Keratinocyte (primary cell): ENCODE measurements around the gene IDS. TPM values are rescaled to one million over a fixed set of nuclear protein-coding genes. Genes with fewer than 3 reads are reported as not detected.
"Not testable (repeated sequence)": the region's sequence is repeated elsewhere in the genome, so short reads cannot be mapped to it uniquely, and the experiment has no call there.

ENCODE experiments used
- DNase-seq: peaks from one replicate; pipeline ENCODE4 v3.0.0-alpha.2; 2011; ENCODE audit warnings: low read depth, missing footprints, low spot score
- FAIRE-seq: peaks from 2 replicates; lab custom pipeline; 2011; peaks lifted over from hg19 to GRCh38; lab: Jason Lieb, UNC
- H2AFZ ChIP-seq: 2 replicates; pipeline ENCODE4 v1.6.0; 2012; ENCODE audit warnings: low read length, control low read depth, inconsistent platforms; ENCODE audit not compliant: control insufficient read depth
- H3K27ac ChIP-seq: 2 replicates; pipeline ENCODE4 v1.5.1; 2011; ENCODE audit warnings: low read length; ENCODE audit not compliant: control insufficient read depth, insufficient read depth
- H3K27me3 ChIP-seq: 3 replicates; pipeline ENCODE4 v1.6.0; 2011; ENCODE audit warnings: low read length; ENCODE audit not compliant: control insufficient read depth, insufficient read depth; ENCODE audit errors: extremely low read depth
- H3K36me3 ChIP-seq, 2 experiments: 2 replicates in 1 of 2; 3 replicates in 1 of 2; pipeline ENCODE4 v1.5.1; 2011; ENCODE audit warnings: low read length in 2 of 2, mild to moderate bottlenecking in 1 of 2; ENCODE audit not compliant: control insufficient read depth in 2 of 2, insufficient read depth in 2 of 2; ENCODE audit errors: extremely low read depth in 1 of 2
- H3K4me1 ChIP-seq: 3 replicates; pipeline ENCODE4 v1.5.1; 2011; ENCODE audit warnings: low read length; ENCODE audit not compliant: control insufficient read depth, insufficient read depth; ENCODE audit errors: extremely low read depth
- H3K4me2 ChIP-seq: 3 replicates; pipeline ENCODE4 v1.6.0; 2011; ENCODE audit warnings: low read depth, low read length; ENCODE audit not compliant: control insufficient read depth, insufficient read depth; ENCODE audit errors: extremely low read depth
- H3K4me3 ChIP-seq, 3 experiments: fragments of 200-600 bp in 1 of 3; sonication (generic) in 1 of 3; 2 replicates in 2 of 3; 3 replicates in 1 of 3; pipeline ENCODE4 v1.5.1; 2011 to 2016; ENCODE audit warnings: low read length in 3 of 3, mild to moderate bottlenecking in 3 of 3, control low read depth in 2 of 3, inconsistent platforms in 1 of 3, low read depth in 1 of 3, mixed read lengths in 1 of 3, mixed run types in 1 of 3, moderate library complexity in 1 of 3; ENCODE audit not compliant: control insufficient read depth in 2 of 3, insufficient read depth in 2 of 3; ENCODE audit errors: extremely low read depth in 1 of 3
- H3K79me2 ChIP-seq: 2 replicates; pipeline ENCODE4 v1.6.0; 2012; ENCODE audit warnings: low read length; ENCODE audit not compliant: control insufficient read depth, insufficient read depth
- H3K9ac ChIP-seq: 3 replicates; pipeline ENCODE4 v1.6.0; 2011; ENCODE audit warnings: low read length; ENCODE audit not compliant: control insufficient read depth, insufficient read depth; ENCODE audit errors: extremely low read depth
- H3K9me1 ChIP-seq: 3 replicates; pipeline ENCODE4 v1.6.0; 2011; ENCODE audit warnings: low read length; ENCODE audit not compliant: control insufficient read depth, insufficient read depth; ENCODE audit errors: extremely low read depth
- H3K9me3 ChIP-seq: 2 replicates; pipeline ENCODE4 v1.5.1; 2012; ENCODE audit warnings: low read depth, low read length; ENCODE audit not compliant: control insufficient read depth
- H4K20me1 ChIP-seq: 3 replicates; pipeline ENCODE4 v1.6.0; 2011; ENCODE audit warnings: low read length; ENCODE audit not compliant: control insufficient read depth, insufficient read depth; ENCODE audit errors: extremely low read depth
- dilution Hi-C: fragments of 300-500 bp; cut with MboI; formaldehyde crosslinking; loops from one replicate; pipeline ENCODE4 v1.7.0; 2020; ENCODE audit warnings: low sequenced_read_pairs; ENCODE audit not compliant: extremely low pct_ligation_motif_present
- polyA minus RNA-seq, 3 experiments: library from RNA; depleted of rRNA, polyadenylated mRNA; stranded (reverse); fragments of >200 nt; gene quantifications; 1 replicate in 1 of 3; 2 replicates in 1 of 3; 3 replicates in 1 of 3; pipeline ENCODE4 v1.2.3, GENCODE V29; 2011
- polyA plus RNA-seq, 5 experiments: library from polyadenylated mRNA; depleted of rRNA in 3 of 5; stranded (reverse) in 3 of 5; stranded (forward) in 1 of 5; unstranded in 1 of 5; fragments of >200 nt; gene quantifications; 1 replicate in 1 of 5; 2 replicates in 3 of 5; 3 replicates in 1 of 5; pipeline versions ENCODE4 v1.2.1 to v1.2.3, GENCODE V29; 2011 to 2012; ENCODE audit warnings: missing spikeins in 2 of 5, low read depth in 1 of 5, low replicate concordance in 1 of 5
- TF ChIP-seq, protein P1 (sequence below), 3 experiments: IDR thresholded peaks in 1 of 3; conservative IDR thresholded peaks in 1 of 3; optimal IDR thresholded peaks in 1 of 3; 2 replicates in 2 of 3; 3 replicates in 1 of 3; pipeline versions ENCODE3 to v1.5.1; 2011; ENCODE audit warnings: low read length in 3 of 3, mild to moderate bottlenecking in 3 of 3, moderate library complexity in 2 of 3, control low read depth in 1 of 3, inconsistent platforms in 1 of 3; ENCODE audit not compliant: insufficient read depth in 2 of 3; ENCODE audit errors: extremely low read depth in 1 of 3

The IDS gene, protein sequence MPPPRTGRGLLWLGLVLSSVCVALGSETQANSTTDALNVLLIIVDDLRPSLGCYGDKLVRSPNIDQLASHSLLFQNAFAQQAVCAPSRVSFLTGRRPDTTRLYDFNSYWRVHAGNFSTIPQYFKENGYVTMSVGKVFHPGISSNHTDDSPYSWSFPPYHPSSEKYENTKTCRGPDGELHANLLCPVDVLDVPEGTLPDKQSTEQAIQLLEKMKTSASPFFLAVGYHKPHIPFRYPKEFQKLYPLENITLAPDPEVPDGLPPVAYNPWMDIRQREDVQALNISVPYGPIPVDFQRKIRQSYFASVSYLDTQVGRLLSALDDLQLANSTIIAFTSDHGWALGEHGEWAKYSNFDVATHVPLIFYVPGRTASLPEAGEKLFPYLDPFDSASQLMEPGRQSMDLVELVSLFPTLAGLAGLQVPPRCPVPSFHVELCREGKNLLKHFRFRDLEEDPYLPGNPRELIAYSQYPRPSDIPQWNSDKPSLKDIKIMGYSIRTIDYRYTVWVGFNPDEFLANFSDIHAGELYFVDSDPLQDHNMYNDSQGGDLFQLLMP
- polyA plus RNA-seq (51.3 to 85.6 TPM (median 59.7 TPM) in 3 replicates), polyA minus RNA-seq (74.0 to 153 TPM (median 93.4 TPM) in 3 replicates)
- 30.3 TPM for polyA plus RNA-seq (2011; ENCODE audit: low read depth)
- polyA plus RNA-seq (2011; cell fraction: cytosol; rRNA removed), result 70.3 and 85.9 TPM in 2 replicates
- 57.6 and 59.2 TPM in 2 replicates for polyA plus RNA-seq (2011; cell fraction: nucleus; rRNA removed)
- 51.8 and 63.3 TPM in 2 replicates for polyA plus RNA-seq (2012; ENCODE audit: low replicate concordance)
- polyA minus RNA-seq (2011; cell fraction: cytosol; rRNA and poly(A)+ RNA removed), result 53.5 TPM
- 32.0 and 46.5 TPM in 2 replicates for polyA minus RNA-seq (2011; cell fraction: nucleus; rRNA and poly(A)+ RNA removed)

DNA sequence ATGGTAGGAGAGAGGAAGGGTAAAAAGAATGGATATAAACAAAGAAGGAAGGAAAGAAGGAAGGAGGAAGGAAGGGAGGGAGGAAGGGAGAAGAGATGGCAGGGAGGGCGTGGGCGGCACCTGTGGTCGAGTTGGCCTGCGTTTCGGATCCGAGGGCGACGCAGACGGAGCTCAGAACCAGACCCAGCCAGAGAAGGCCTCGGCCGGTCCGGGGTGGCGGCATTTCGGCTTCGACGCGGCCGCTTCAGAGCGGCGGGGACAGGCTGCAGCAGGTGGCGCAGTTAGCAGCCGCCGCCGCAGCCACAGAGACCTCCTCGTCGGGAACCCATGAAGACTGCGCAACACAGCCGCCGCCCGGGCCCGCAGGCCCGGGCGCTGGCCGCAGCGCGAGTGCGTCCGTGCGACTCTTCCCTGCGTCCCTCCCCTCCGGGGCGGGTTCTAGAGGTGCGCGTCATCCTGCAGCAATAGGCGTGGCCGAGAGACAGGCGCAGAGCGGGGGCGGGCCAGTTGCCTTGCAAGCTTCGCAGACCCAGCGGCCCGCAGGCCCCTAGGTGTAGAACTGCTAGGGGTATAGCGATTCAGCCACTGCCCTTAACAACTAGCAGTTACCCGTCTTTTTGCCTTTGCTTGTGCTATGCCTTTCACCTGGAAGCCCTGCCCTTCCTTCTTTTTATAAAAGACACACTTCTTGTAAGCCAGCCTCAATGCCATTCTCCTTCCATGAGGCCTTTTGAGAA lies at the start of gene IDS:
Gene IDS, minus strand, starts transcription at position 392 of the 737 bp plus-strand sequence. Its CDS starts 169 bp downstream, at position 223.
- Histone ChIP-seq H3K4me1 (peaks cover 17% of the 10 kb centered on the region), H3K27me3 (no peaks in the 10 kb centered on the region), H3K9ac (peak within 1 kb of the TSS; percentile 79), H2AFZ (peak within 1 kb of the TSS; percentile 14), H3K79me2 (peaks cover 9% of the 10 kb centered on the region), H3K9me1 (no peaks in the 10 kb centered on the region), H3K4me2 (peak within 1 kb of the TSS; percentile 46), H3K27ac (peak within 1 kb of the TSS; percentile 69), H4K20me1 (no peaks in the 10 kb centered on the region), H3K9me3 (no peaks in the 10 kb centered on the region), H3K36me3 (peaks cover 8% of the 10 kb centered on the region in 2 experiments), H3K4me3 (peak within 1 kb of the TSS; percentile 60 to 65 (median 62))
- TF ChIP-seq, protein P1, sequence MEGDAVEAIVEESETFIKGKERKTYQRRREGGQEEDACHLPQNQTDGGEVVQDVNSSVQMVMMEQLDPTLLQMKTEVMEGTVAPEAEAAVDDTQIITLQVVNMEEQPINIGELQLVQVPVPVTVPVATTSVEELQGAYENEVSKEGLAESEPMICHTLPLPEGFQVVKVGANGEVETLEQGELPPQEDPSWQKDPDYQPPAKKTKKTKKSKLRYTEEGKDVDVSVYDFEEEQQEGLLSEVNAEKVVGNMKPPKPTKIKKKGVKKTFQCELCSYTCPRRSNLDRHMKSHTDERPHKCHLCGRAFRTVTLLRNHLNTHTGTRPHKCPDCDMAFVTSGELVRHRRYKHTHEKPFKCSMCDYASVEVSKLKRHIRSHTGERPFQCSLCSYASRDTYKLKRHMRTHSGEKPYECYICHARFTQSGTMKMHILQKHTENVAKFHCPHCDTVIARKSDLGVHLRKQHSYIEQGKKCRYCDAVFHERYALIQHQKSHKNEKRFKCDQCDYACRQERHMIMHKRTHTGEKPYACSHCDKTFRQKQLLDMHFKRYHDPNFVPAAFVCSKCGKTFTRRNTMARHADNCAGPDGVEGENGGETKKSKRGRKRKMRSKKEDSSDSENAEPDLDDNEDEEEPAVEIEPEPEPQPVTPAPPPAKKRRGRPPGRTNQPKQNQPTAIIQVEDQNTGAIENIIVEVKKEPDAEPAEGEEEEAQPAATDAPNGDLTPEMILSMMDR (optimal IDR thresholded peaks at IDR 0.05 in 1 of 3, IDR thresholded peaks at IDR 0.05 in 1 of 3, conservative IDR thresholded peaks at IDR 0.05 in 1 of 3; ENCODE audit: extremely low read depth in 1 of 3, insufficient read depth in 2 of 3, low read length in 3 of 3), result no peak
- FAIRE-seq (no peak), DNase-seq (no peak)
- dilution Hi-C loops, result no loop called here

DNA sequence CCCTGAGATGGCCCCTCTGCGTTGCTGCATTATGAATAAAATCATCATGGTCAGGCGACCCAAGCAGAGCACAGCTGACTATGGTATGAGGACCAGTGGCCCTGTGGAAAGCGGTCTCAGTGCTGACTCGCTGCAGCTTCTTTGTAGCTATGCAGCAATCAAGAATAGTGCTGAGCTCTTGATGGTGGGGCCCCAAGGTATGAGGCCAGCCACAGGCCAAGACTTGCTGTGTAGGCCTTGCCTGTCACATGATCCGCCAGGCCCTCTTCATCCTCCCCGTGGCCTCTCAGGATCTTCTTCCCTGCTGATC lies 46.8 kb upstream of the IDS start:
- H3K4me2 ChIP-seq, H3K79me2 ChIP-seq, H3K4me1 ChIP-seq, H3K36me3 ChIP-seq, H4K20me1 ChIP-seq, H3K9me1 ChIP-seq, H3K27ac ChIP-seq, H2AFZ ChIP-seq, H3K9me3 ChIP-seq, H3K27me3 ChIP-seq, dilution Hi-C loops, FAIRE-seq, H3K9ac ChIP-seq, DNase-seq, H3K4me3 ChIP-seq: not testable (repeated sequence)

DNA sequence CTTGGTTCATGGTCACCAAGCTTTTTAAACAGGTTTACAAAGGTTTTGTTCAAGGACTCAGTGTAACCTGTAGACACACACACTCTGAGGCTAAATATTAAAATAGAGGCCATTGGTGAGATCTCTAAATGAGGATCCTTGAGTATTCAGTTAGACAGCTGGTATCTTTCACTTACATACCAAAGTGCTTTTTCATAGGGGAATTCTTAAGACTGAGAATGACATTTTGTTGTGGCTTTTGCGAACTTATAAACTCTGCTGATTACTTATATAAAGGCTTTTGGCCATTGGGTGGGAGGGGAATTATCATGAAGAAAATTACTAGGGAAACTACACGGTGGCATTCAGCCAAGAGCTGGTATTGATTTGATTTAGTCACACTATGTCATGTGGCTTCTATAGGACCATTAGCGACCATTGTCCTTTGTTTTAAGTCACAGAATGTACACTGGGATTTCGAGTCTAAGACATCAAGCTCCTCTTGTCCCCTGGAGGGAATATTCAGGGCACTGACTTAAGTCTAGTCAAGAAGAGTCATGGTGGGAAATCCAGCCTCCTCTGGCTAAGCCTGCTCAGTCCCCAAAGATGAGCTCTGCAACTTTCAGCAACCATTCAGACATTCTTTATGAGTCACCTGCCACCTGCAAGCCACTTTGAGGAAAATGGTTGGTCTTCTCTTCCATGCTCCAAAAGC lies 46.3 kb upstream of the IDS start:
- H3K4me2 ChIP-seq, H3K27ac ChIP-seq, H3K9me3 ChIP-seq, H2AFZ ChIP-seq, H3K27me3 ChIP-seq, H3K9ac ChIP-seq, H4K20me1 ChIP-seq, FAIRE-seq, H3K4me1 ChIP-seq, H3K36me3 ChIP-seq, DNase-seq, H3K79me2 ChIP-seq, dilution Hi-C loops, H3K4me3 ChIP-seq, H3K9me1 ChIP-seq: not testable (repeated sequence)

DNA sequence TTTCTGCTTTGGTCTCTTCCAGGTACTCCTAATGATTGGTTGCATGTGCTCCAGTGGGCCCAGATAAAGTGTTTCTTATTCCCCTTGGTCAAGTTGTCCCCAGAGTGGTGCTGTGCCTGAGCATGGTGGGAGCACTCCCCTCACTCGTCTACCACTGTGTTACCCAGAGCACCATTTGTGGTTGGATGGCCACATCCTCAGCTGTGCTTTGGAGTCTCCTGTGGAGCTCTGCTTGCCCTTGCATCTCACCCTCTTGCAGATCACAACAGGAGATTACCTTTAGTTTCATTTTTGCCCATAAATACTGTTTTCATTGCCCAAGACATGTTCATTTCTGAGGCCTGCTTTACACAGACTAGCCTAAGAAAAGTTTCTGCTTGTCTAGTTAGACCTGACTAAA lies 45.3 kb upstream of the IDS start:
- dilution Hi-C loops, result not testable (repeated sequence)

More for the DNA sequence above, 45.3 kb upstream of the IDS start:
- H3K79me2 ChIP-seq, H4K20me1 ChIP-seq, FAIRE-seq, H3K4me2 ChIP-seq, DNase-seq, H3K9me3 ChIP-seq, H3K9me1 ChIP-seq, H3K36me3 ChIP-seq, H2AFZ ChIP-seq, H3K27me3 ChIP-seq, H3K9ac ChIP-seq, H3K4me1 ChIP-seq, H3K4me3 ChIP-seq, H3K27ac ChIP-seq: not testable (repeated sequence)
